Mucosa of descending colon (tissue), 3 donors: Measurements from ENCODE around the gene DUSP2. TPM values are rescaled to one million over a fixed set of nuclear protein-coding genes. Genes with fewer than 3 reads are reported as not detected.

ENCODE experiments used
- ATAC-seq: fragments of 200-7000 bp; cut with Tn5 transposase; one replicate; pipeline ENCODE4 v1.9.1; 2020; ENCODE audit warnings: mild to moderate bottlenecking, moderate library complexity
- DNase-seq, 3 donors: peaks; one replicate each; pipeline ENCODE4 v3.0.0-alpha.2; 2020
- H3K36me3 ChIP-seq: fragments of 200-600 bp; one replicate; pipeline ENCODE4 v1.8.0; 2021; ENCODE audit warnings: low read depth, mild to moderate bottlenecking
- H3K4me1 ChIP-seq: fragments of 200-600 bp; one replicate; pipeline ENCODE4 v1.8.0; 2021; ENCODE audit warnings: low read depth, mild to moderate bottlenecking
- H3K4me3 ChIP-seq: fragments of 200-600 bp; one replicate; pipeline ENCODE4 v1.8.0; 2021; ENCODE audit warnings: mild to moderate bottlenecking
- H3K9me3 ChIP-seq: fragments of 200-600 bp; one replicate; pipeline ENCODE4 v1.8.0; 2021; ENCODE audit warnings: mild to moderate bottlenecking
- intact Hi-C, 2 donors: fragments of 100-400 bp; cut with DNase I in 1 of 2; cut with micrococcal nuclease in 1 of 2; formaldehyde crosslinking; loops; one replicate each; pipeline versions ENCODE4 v1.11.0 to v1.11.1; 2022; cut with DNase I, micrococcal nuclease
- total RNA-seq, 3 donors: library from RNA; stranded (reverse); fragmentation: NEBNext Ultra II Directional in 2 of 3; extraction: Animal tissue kit (Norgen Biotek cat#: 25700) in 2 of 3; gene quantifications; one replicate each; pipeline versions ENCODE4 v1.2.1 to v1.2.4, GENCODE V29; 2021 to 2023
- TF ChIP-seq, protein P1 (sequence below): fragments of 200-600 bp; IDR thresholded peaks from one replicate; pipeline ENCODE4 v1.8.0; 2022; ENCODE audit warnings: antibody characterized with exemption, mild to moderate bottlenecking
- donor health status: DM: no; HTN: no; CAD: no; lungs with moderate emphysema.
- donor health status: DM: no; HTN: no; CAD: no.
- donor health status: DM: no; HTN: yes; CAD: no.

Gene DUSP2
- total RNA-seq, 3 donors from 2014 or later: 1.5 to 2.3 (median 1.6) TPM

DNA sequence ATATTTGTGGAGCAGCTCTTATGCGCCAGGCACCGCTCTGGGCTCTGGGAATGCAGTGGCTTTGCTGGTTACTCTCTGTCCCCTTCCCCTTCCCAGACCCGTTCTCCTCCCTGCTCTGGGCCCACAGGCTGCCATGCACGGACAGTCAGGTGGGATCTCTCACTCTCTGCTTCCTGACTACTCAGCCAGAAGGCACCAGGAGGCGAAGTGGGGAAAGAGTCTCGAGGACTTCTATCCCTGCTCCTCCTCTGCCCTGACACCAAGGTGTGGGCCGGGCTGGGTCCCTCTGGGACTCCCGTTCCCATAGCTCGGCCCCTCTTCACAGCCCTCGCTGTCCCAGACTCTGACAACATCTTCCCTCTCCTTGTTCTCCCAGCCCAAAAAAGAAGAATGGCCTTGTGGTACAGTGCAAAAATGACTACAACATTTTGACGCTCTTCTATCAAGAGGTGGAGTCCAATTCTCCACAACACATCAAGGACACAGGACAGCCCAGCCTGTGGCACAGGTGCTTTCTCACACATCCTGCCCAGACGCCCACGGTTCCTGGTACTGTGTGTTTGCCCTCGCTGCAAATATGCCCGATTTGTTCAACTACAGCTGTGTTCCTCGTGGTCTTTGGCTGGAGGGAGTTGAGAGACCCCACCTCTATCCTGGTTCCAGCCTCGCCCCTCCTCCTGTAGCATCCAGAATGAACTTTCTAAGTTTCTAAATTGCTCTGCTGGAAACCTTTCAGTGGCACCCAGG is 14.0 kb upstream of the DUSP2 start:
- Histone ChIP-seq H3K4me3 (no peak overlapping the region), H3K9me3 (no peaks in the 10 kb centered on the region), H3K4me1 (no peaks in the 10 kb centered on the region), H3K36me3 (no peaks in the 10 kb centered on the region)
- TF ChIP-seq, protein P1, sequence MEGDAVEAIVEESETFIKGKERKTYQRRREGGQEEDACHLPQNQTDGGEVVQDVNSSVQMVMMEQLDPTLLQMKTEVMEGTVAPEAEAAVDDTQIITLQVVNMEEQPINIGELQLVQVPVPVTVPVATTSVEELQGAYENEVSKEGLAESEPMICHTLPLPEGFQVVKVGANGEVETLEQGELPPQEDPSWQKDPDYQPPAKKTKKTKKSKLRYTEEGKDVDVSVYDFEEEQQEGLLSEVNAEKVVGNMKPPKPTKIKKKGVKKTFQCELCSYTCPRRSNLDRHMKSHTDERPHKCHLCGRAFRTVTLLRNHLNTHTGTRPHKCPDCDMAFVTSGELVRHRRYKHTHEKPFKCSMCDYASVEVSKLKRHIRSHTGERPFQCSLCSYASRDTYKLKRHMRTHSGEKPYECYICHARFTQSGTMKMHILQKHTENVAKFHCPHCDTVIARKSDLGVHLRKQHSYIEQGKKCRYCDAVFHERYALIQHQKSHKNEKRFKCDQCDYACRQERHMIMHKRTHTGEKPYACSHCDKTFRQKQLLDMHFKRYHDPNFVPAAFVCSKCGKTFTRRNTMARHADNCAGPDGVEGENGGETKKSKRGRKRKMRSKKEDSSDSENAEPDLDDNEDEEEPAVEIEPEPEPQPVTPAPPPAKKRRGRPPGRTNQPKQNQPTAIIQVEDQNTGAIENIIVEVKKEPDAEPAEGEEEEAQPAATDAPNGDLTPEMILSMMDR: no peak
- DNase-seq: no peak
- intact Hi-C loops: no loop called here
- no peak for ATAC-seq

DNA sequence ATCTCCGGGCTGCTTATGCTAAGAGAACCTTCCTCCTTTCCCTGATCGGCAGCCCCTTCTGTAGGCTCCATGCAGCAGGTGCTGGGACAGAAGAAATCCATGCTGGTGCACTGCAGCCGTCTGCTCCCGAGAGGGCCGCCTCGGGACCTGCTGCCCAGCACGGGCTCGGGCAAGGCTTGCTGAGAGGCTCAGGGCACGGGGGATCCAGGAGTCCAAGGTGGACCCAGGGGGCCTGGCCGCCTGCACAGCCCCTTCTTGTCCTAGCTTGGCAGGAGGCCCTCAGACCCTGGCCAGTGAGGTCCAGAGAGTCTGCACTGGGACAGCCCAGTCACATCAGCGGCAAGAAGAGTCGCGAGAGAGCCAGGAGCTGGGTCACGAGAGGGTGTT is 13.3 kb upstream of the DUSP2 start:
- Histone ChIP-seq H3K4me3 (no peak overlapping the region), H3K4me1 (no peaks in the 10 kb centered on the region), H3K36me3 (no peaks in the 10 kb centered on the region), H3K9me3 (no peaks in the 10 kb centered on the region)
- ATAC-seq (no peak), DNase-seq (peak in 1 of 3 donors; percentile 48)
- TF ChIP-seq, protein P1: no peak
- intact Hi-C loops: no loop called here

DNA sequence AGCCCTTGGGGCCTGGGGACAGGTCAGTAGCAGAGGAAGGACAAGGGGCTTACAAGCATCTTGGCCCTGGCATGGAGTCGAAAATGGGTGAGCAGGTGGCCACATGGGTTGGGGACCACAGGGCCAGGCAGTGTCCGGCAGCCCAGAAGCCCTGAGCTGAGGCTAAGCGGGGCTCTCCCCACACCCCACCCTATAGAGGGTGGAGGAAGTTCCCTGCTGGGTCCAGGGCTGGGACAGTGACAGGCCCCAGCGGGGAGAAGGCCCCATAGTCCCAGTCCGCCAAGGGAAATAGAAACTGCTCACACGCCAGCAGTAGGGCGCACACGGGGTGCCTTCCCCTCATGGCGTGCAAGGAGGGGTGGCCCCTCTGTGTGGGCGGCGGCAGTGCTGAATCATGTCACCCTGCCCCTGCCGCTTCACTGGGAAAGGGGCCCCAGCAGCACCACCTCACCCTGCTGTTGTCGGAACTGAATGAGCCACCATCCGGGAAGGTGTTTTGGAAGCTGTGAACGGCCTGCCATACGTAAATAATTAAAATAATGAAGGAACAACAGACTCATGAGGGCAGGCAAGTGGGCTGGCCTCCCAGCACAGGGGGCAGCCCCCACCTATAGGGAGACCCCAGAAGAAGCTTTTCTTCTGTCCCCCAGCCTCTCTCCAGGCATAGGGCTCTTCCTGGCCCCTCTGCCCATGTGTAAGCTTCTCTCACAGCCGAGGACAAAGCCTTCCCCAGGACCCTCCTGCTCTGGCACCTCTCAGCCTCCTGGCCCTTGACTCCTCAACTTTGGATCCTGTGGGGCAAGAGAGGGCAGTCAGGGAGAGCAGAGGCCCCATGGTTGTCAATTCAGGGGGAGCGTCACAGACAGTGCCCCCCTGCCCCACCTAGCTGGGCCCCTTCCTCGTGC is 12.7 kb upstream of the DUSP2 start:
- TF ChIP-seq, protein P1: no peak
- peak; percentile 56 for ATAC-seq

DNA sequence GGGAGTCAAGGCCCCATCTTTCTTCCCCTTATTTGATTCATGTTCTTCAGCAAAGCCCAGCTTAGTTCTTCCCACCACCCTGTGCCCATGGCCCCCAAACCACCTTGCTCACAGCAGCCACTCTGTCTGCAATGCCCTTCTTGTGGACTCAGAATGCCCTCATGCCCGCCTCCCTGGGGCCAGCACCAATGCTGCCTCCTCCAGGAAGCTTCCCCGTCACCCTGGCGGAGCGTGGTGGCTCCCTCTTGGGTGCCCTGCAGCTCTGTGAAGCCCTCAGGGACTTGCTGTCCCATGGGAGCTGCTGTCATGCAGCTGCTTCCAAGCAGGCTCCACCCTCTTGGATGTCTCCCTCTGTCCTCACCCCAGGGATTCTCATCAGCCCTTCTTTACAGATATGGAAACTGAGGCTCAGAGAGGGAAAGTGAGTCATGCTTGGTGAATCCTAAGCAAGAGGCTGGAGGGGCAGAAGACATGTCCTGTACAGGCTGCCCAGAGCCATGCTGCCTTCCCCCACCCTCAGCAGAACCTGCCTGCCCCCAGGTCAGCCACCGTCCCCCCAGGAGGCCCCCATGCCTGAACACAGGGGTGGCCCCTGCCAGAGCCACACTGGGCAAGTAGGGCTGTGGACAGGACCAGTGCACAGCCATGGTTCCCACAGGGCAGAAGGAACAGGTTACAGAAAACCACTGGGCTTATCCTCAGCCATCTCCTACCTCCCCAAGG is 11.8 kb upstream of the DUSP2 start:
- ATAC-seq: no peak
- Histone ChIP-seq H3K4me1 (no peaks in the 10 kb centered on the region), H3K36me3 (no peaks in the 10 kb centered on the region), H3K9me3 (no peaks in the 10 kb centered on the region), H3K4me3 (no peak overlapping the region)
- intact Hi-C loops: no loop called here
- TF ChIP-seq, protein P1: no peak
- peak in 1 of 3 donors; percentile 55 for DNase-seq

More for the DNA sequence above, 12.7 kb upstream of the DUSP2 start:
- H3K4me3 ChIP-seq: no peak overlapping the region
- no peak for DNase-seq
- H3K36me3 ChIP-seq: no peaks in the 10 kb centered on the region
- intact Hi-C loops: no loop called here
- no peaks in the 10 kb centered on the region for H3K4me1 ChIP-seq
- no peaks in the 10 kb centered on the region for H3K9me3 ChIP-seq

DNA sequence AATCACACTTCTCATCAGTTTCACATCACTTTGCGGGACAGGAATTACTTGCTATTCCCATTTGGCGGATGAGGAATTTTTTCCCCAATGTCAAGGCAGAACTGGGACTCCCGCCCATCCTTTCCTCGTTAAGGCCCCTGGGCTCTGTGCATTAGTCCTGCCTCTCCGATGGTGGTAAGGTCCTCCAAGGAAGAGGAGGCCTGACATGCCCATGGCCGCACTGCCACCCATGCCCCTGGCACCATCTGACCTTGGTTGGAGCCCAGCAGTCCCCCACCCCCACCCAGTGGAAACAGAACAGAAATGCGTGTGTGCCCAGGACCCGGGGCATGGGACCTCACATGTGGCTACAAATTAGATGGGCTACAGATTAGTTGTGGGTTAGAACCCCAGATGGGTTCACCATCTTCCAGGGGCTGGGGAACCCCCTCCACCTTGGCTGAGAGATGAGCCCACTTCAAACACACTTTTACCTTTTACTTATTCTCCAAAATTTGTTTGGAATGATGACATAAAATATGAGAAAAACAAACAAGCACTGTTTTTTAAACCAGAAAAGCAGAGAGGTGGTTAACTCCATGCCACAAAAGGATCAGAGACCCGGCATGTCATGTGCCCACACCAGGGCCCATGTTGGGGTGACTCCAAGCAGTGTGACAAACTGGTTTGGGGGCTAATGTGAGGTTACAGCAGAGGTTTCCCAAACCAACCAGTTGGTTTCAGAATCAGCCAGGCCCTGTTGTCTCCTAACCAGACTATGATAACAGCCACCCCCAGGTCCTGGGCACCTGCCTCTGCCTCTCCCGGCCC is 11.0 kb upstream of the DUSP2 start:
- TF ChIP-seq, protein P1: no peak
- no peak overlapping the region for H3K4me3 ChIP-seq
- no peaks in the 10 kb centered on the region for H3K36me3 ChIP-seq
- ATAC-seq (no peak), DNase-seq (no peak)
- H3K4me1 ChIP-seq: no peaks in the 10 kb centered on the region
- H3K9me3 ChIP-seq: no peaks in the 10 kb centered on the region
- intact Hi-C loops: no loop called here
